HG03571 (cell line): ENCODE data around the gene SLC1A3.

Source experiments
- ATAC-seq: cut with Tn5 transposase; IDR thresholded peaks from one replicate; pipeline ENCODE4 v1.9.1; 2021; ENCODE audit not compliant: unreplicated experiment

SLC1A3 gene

GRCh38 chr5:36654564-36654963 is 48.2 kb downstream of the SLC1A3 start:
- no peak for ATAC-seq

GRCh38 chr5:36655161-36655560 is 48.8 kb downstream of the SLC1A3 start:
- no peak for ATAC-seq

GRCh38 chr5:36656556-36656955 is 50.1 kb downstream of the SLC1A3 start:
- ATAC-seq = no peak

- ATAC-seq = no peak
Measured at GRCh38 chr5:36657563-36657995, 51.2 kb downstream of the SLC1A3 start.

- ATAC-seq = no peak
Measured at GRCh38 chr5:36658038-36658756, 51.8 kb downstream of the SLC1A3 start.

- ATAC-seq = no peak
Measured at GRCh38 chr5:36659411-36659810, 53.0 kb downstream of the SLC1A3 start.

GRCh38 chr5:36660397-36661049 is 54.1 kb downstream of the SLC1A3 start:
- no peak for ATAC-seq

- no peak for ATAC-seq
Measured at GRCh38 chr5:36661456-36662220, 55.2 kb downstream of the SLC1A3 start.

GRCh38 chr5:36662291-36662851 is 56.0 kb downstream of the SLC1A3 start:
- no peak for ATAC-seq

- ATAC-seq = no peak
Measured at GRCh38 chr5:36664766-36665165, 58.4 kb downstream of the SLC1A3 start.

- no peak for ATAC-seq
Measured at GRCh38 chr5:36665628-36666027, 59.2 kb downstream of the SLC1A3 start.

GRCh38 chr5:36666274-36666673 is 59.9 kb downstream of the SLC1A3 start:
- no peak for ATAC-seq

GRCh38 chr5:36666986-36667385 is 60.6 kb downstream of the SLC1A3 start:
- ATAC-seq = no peak

GRCh38 chr5:36667824-36668223 is 61.4 kb downstream of the SLC1A3 start:
- no peak for ATAC-seq

- ATAC-seq = no peak
Measured at GRCh38 chr5:36669015-36669651, 62.7 kb downstream of the SLC1A3 start.

GRCh38 chr5:36670548-36670947 is 64.1 kb downstream of the SLC1A3 start:
- ATAC-seq = no peak

GRCh38 chr5:36675282-36675681 is 68.9 kb downstream of the SLC1A3 start:
- no peak for ATAC-seq

- no peak for ATAC-seq
Measured at GRCh38 chr5:36679221-36679989, 73.0 kb downstream of the SLC1A3 start.

- no peak for ATAC-seq
Measured at GRCh38 chr5:36680066-36680465, 73.7 kb downstream of the SLC1A3 start.

- ATAC-seq = no peak
Measured at GRCh38 chr5:36681711-36682110, 75.3 kb downstream of the SLC1A3 start.
